Body of pancreas (tissue), 4 donors: ENCODE measurements around the gene TBRG1.

Experiments used
- POLR2A ChIP-seq, 3 donors: fragments of 450-650 bp; IDR thresholded peaks; one replicate each; pipeline ENCODE4 v1.6.1; 2016; ENCODE audit warnings: antibody characterized with exemption in 3 of 3, mild to moderate bottlenecking in 2 of 3
- TF ChIP-seq, protein P1 (sequence below), 7 experiments: fragments of 450-650 bp in 4 of 7; fragments of 200-600 bp in 3 of 7; sonication (generic) in 3 of 7; IDR thresholded peaks; one replicate each; pipeline ENCODE4 v1.5.1; 2016 to 2019; ENCODE audit warnings: antibody characterized with exemption in 7 of 7

- TF ChIP-seq, protein P1, sequence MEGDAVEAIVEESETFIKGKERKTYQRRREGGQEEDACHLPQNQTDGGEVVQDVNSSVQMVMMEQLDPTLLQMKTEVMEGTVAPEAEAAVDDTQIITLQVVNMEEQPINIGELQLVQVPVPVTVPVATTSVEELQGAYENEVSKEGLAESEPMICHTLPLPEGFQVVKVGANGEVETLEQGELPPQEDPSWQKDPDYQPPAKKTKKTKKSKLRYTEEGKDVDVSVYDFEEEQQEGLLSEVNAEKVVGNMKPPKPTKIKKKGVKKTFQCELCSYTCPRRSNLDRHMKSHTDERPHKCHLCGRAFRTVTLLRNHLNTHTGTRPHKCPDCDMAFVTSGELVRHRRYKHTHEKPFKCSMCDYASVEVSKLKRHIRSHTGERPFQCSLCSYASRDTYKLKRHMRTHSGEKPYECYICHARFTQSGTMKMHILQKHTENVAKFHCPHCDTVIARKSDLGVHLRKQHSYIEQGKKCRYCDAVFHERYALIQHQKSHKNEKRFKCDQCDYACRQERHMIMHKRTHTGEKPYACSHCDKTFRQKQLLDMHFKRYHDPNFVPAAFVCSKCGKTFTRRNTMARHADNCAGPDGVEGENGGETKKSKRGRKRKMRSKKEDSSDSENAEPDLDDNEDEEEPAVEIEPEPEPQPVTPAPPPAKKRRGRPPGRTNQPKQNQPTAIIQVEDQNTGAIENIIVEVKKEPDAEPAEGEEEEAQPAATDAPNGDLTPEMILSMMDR (IDR thresholded peaks at IDR 0.05), result no peak
- no peak for TF ChIP-seq POLR2A (IDR thresholded peaks at IDR 0.05)
These were observed 3.0 kb downstream of the TBRG1 start for GRCh38 chr11:124625504-124626168.
